GM23338 (cell line): Measurements from ENCODE around the gene CCDC93.

Source experiments
- CREB1 ChIP-seq: fragments of 250-450 bp; sonication (Bioruptor Pico); IDR thresholded peaks from 2 replicates; pipeline ENCODE4 v1.5.0; 2020; ENCODE audit warnings: low read depth, mild to moderate bottlenecking, moderate library complexity
- ETS1 ChIP-seq: IDR thresholded peaks from 2 replicates; pipeline ENCODE4 v1.6.1; 2016; ENCODE audit warnings: antibody characterized with exemption
- EZH2 ChIP-seq: fragments of 200-600 bp; sonication (generic); IDR thresholded peaks from one replicate; pipeline ENCODE4 v1.8.0; 2017; ENCODE audit warnings: antibody characterized with exemption, mild to moderate bottlenecking, low read depth; ENCODE audit not compliant: unreplicated experiment
- JUNB ChIP-seq: IDR thresholded peaks from one replicate; pipeline ENCODE4 v1.6.1; 2016; ENCODE audit warnings: antibody characterized with exemption; ENCODE audit not compliant: unreplicated experiment
- POLR2AphosphoS5 ChIP-seq: IDR thresholded peaks from 2 replicates; pipeline ENCODE4 v1.6.1; 2016; ENCODE audit warnings: antibody characterized with exemption, low read depth
- TF ChIP-seq, protein P1 (sequence below), 2 experiments: fragments of 200-600 bp in 1 of 2; sonication (generic) in 1 of 2; conservative IDR thresholded peaks; 2 replicates each; pipeline versions ENCODE4 v1.5.1 to v1.6.1; 2016 to 2017; ENCODE audit warnings: antibody characterized with exemption in 2 of 2, low read depth in 2 of 2, mild to moderate bottlenecking in 2 of 2, moderate library complexity in 1 of 2
- TF ChIP-seq, protein P2 (sequence below): IDR thresholded peaks from one replicate; pipeline ENCODE4 v1.6.1; 2018; ENCODE audit warnings: antibody characterized with exemption; ENCODE audit not compliant: unreplicated experiment

- TF ChIP-seq CREB1 (CRISPR knock-in tag) (no peak), EZH2 (no peak), JUNB (no peak), POLR2AphosphoS5 (no peak), ETS1 (no peak)
- TF ChIP-seq, protein P1, sequence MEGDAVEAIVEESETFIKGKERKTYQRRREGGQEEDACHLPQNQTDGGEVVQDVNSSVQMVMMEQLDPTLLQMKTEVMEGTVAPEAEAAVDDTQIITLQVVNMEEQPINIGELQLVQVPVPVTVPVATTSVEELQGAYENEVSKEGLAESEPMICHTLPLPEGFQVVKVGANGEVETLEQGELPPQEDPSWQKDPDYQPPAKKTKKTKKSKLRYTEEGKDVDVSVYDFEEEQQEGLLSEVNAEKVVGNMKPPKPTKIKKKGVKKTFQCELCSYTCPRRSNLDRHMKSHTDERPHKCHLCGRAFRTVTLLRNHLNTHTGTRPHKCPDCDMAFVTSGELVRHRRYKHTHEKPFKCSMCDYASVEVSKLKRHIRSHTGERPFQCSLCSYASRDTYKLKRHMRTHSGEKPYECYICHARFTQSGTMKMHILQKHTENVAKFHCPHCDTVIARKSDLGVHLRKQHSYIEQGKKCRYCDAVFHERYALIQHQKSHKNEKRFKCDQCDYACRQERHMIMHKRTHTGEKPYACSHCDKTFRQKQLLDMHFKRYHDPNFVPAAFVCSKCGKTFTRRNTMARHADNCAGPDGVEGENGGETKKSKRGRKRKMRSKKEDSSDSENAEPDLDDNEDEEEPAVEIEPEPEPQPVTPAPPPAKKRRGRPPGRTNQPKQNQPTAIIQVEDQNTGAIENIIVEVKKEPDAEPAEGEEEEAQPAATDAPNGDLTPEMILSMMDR (conservative IDR thresholded peaks at IDR 0.05; ENCODE audit: low read depth in 2 of 2): no peak
- TF ChIP-seq, protein P2, sequence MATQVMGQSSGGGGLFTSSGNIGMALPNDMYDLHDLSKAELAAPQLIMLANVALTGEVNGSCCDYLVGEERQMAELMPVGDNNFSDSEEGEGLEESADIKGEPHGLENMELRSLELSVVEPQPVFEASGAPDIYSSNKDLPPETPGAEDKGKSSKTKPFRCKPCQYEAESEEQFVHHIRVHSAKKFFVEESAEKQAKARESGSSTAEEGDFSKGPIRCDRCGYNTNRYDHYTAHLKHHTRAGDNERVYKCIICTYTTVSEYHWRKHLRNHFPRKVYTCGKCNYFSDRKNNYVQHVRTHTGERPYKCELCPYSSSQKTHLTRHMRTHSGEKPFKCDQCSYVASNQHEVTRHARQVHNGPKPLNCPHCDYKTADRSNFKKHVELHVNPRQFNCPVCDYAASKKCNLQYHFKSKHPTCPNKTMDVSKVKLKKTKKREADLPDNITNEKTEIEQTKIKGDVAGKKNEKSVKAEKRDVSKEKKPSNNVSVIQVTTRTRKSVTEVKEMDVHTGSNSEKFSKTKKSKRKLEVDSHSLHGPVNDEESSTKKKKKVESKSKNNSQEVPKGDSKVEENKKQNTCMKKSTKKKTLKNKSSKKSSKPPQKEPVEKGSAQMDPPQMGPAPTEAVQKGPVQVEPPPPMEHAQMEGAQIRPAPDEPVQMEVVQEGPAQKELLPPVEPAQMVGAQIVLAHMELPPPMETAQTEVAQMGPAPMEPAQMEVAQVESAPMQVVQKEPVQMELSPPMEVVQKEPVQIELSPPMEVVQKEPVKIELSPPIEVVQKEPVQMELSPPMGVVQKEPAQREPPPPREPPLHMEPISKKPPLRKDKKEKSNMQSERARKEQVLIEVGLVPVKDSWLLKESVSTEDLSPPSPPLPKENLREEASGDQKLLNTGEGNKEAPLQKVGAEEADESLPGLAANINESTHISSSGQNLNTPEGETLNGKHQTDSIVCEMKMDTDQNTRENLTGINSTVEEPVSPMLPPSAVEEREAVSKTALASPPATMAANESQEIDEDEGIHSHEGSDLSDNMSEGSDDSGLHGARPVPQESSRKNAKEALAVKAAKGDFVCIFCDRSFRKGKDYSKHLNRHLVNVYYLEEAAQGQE: no peak
Observed at GRCh38 chr2:118044854-118045253, 31.0 kb upstream of the CCDC93 start.
